SK-N-SH treated with all-trans-retinoic acid at 6 μM for 48 hours (cell line): ENCODE data around the gene DPEP2NB.

ENCODE experiments used
- OSR1 ChIP-seq: fragments of 250-450 bp; sonication (Bioruptor Pico); IDR thresholded peaks from 2 replicates; pipeline ENCODE4 v1.8.0; 2022; ENCODE audit warnings: moderate library complexity, mild to moderate bottlenecking, inconsistent platforms
- TOX ChIP-seq: fragments of 250-450 bp; sonication (Bioruptor Pico); IDR thresholded peaks from 2 replicates; pipeline ENCODE4 v1.8.0; 2021; ENCODE audit warnings: mild to moderate bottlenecking, moderate library complexity, borderline replicate concordance

DNA sequence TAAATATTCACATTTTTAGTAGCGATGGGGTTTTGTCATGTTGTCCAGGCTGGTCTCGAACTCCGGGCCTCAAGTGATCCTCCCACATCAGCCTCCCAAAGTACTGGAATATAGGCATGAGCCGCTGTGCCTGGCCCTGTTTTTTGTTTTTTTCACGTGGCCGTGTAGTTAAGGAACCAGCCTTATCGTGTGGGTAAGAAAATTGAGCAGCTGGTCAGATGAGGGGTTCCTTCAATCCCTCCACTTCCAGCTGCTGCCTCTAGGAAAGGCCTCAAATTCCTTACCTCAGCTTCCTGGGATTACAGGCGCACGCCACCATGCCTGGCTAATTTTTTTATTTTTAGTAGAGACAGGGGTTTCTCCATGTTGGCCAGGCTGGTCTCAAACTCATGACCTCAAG lies 10.5 kb downstream of the DPEP2NB start:
- TF ChIP-seq OSR1 (no peak), TOX (CRISPR knock-in tag) (no peak)
